ENCODE results near the gene FUT9. TPM values are rescaled to one million over a fixed set of nuclear protein-coding genes. Genes with fewer than 3 reads are reported as not detected.

The FUT9 gene
- polyA plus RNA-seq, 1 donor = 0.03 TPM

- H3K4me1 ChIP-seq (ENCODE audit: control insufficient read depth, insufficient read depth, low read length) = no peaks in the 10 kb centered on the region
- WGBS (ENCODE audit: insufficient coverage, low lambda C conversion rate) = no CpG with 5 or more reads among the region's 2 CpGs
- no peak overlapping the region for H3K27ac ChIP-seq (ENCODE audit: low read length)
- no peaks in the 10 kb centered on the region for H3K9me3 ChIP-seq (ENCODE audit: control insufficient read depth, low read depth, low read length)
- no peak for DNase-seq
- H3K36me3 ChIP-seq (ENCODE audit: control insufficient read depth, insufficient read depth, low read length) = no peaks in the 10 kb centered on the region
- no peaks in the 10 kb centered on the region for H3K27me3 ChIP-seq (ENCODE audit: control insufficient read depth, insufficient read depth, low read length)
- no peak overlapping the region for H3K4me3 ChIP-seq (ENCODE audit: low read length)
Observed at GRCh38 chr6:96162711-96163120, 146.9 kb downstream of the FUT9 start.

- H3K4me1 ChIP-seq (ENCODE audit: control insufficient read depth, insufficient read depth, low read length) = no peaks in the 10 kb centered on the region
- H3K4me3 ChIP-seq (ENCODE audit: low read length) = no peak overlapping the region
- H3K27me3 ChIP-seq (ENCODE audit: control insufficient read depth, insufficient read depth, low read length) = no peaks in the 10 kb centered on the region
- no peaks in the 10 kb centered on the region for H3K9me3 ChIP-seq (ENCODE audit: control insufficient read depth, low read depth, low read length)
- no peaks in the 10 kb centered on the region for H3K36me3 ChIP-seq (ENCODE audit: control insufficient read depth, insufficient read depth, low read length)
- H3K27ac ChIP-seq (ENCODE audit: low read length) = no peak overlapping the region
- no peak for DNase-seq
Observed at GRCh38 chr6:96164802-96165201, 149.0 kb downstream of the FUT9 start.

- Histone ChIP-seq H3K36me3 (ENCODE audit: control insufficient read depth, insufficient read depth, low read length) (no peaks in the 10 kb centered on the region), H3K27ac (ENCODE audit: low read length) (no peak overlapping the region), H3K9me3 (ENCODE audit: control insufficient read depth, low read depth, low read length) (no peaks in the 10 kb centered on the region), H3K27me3 (ENCODE audit: control insufficient read depth, insufficient read depth, low read length) (no peaks in the 10 kb centered on the region), H3K4me1 (ENCODE audit: control insufficient read depth, insufficient read depth, low read length) (no peaks in the 10 kb centered on the region), H3K4me3 (ENCODE audit: low read length) (no peak overlapping the region)
- no CpG with 5 or more reads among the region's 2 CpGs for WGBS (ENCODE audit: insufficient coverage, low lambda C conversion rate)
- DNase-seq = no peak
Observed at GRCh38 chr6:96171112-96171511, 155.3 kb downstream of the FUT9 start.

GRCh38 chr6:96184798-96185197, 169.0 kb downstream of the FUT9 start:
- Histone ChIP-seq H3K4me1 (ENCODE audit: control insufficient read depth, insufficient read depth, low read length) (no peaks in the 10 kb centered on the region), H3K9me3 (ENCODE audit: control insufficient read depth, low read depth, low read length) (no peaks in the 10 kb centered on the region), H3K36me3 (ENCODE audit: control insufficient read depth, insufficient read depth, low read length) (no peaks in the 10 kb centered on the region), H3K27ac (ENCODE audit: low read length) (no peak overlapping the region), H3K27me3 (ENCODE audit: control insufficient read depth, insufficient read depth, low read length) (no peaks in the 10 kb centered on the region), H3K4me3 (ENCODE audit: low read length) (no peak overlapping the region)
- no peak for DNase-seq
- WGBS (ENCODE audit: insufficient coverage, low lambda C conversion rate) = 0% methylated on average over 1 of the region's 2 CpGs

GRCh38 chr6:96186094-96186493, 170.3 kb downstream of the FUT9 start:
- Histone ChIP-seq H3K4me3 (ENCODE audit: low read length) (no peak overlapping the region), H3K4me1 (ENCODE audit: control insufficient read depth, insufficient read depth, low read length) (no peaks in the 10 kb centered on the region), H3K36me3 (ENCODE audit: control insufficient read depth, insufficient read depth, low read length) (no peaks in the 10 kb centered on the region), H3K9me3 (ENCODE audit: control insufficient read depth, low read depth, low read length) (no peaks in the 10 kb centered on the region), H3K27ac (ENCODE audit: low read length) (no peak overlapping the region), H3K27me3 (ENCODE audit: control insufficient read depth, insufficient read depth, low read length) (no peaks in the 10 kb centered on the region)
- WGBS (ENCODE audit: insufficient coverage, low lambda C conversion rate) = 46% methylated on average over 2 of the region's 2 CpGs
- DNase-seq = no peak

GRCh38 chr6:96186516-96187195, 170.9 kb downstream of the FUT9 start:
- H3K36me3 ChIP-seq (ENCODE audit: control insufficient read depth, insufficient read depth, low read length) = no peaks in the 10 kb centered on the region
- no peaks in the 10 kb centered on the region for H3K27me3 ChIP-seq (ENCODE audit: control insufficient read depth, insufficient read depth, low read length)
- no peaks in the 10 kb centered on the region for H3K9me3 ChIP-seq (ENCODE audit: control insufficient read depth, low read depth, low read length)
- no peak overlapping the region for H3K4me3 ChIP-seq (ENCODE audit: low read length)
- no CpG with 5 or more reads among the region's 2 CpGs for WGBS (ENCODE audit: insufficient coverage, low lambda C conversion rate)
- no peak overlapping the region for H3K27ac ChIP-seq (ENCODE audit: low read length)
- H3K4me1 ChIP-seq (ENCODE audit: control insufficient read depth, insufficient read depth, low read length) = no peaks in the 10 kb centered on the region
- DNase-seq = no peak

- 40% methylated on average over 1 of the region's 1 CpG for WGBS (ENCODE audit: insufficient coverage, low lambda C conversion rate)
- Histone ChIP-seq H3K4me3 (ENCODE audit: low read length) (no peak overlapping the region), H3K27me3 (ENCODE audit: control insufficient read depth, insufficient read depth, low read length) (no peaks in the 10 kb centered on the region), H3K4me1 (ENCODE audit: control insufficient read depth, insufficient read depth, low read length) (no peaks in the 10 kb centered on the region), H3K36me3 (ENCODE audit: control insufficient read depth, insufficient read depth, low read length) (no peaks in the 10 kb centered on the region), H3K9me3 (ENCODE audit: control insufficient read depth, low read depth, low read length) (no peaks in the 10 kb centered on the region), H3K27ac (ENCODE audit: low read length) (no peak overlapping the region)
- no peak for DNase-seq
Observed at GRCh38 chr6:96194675-96195074, 178.9 kb downstream of the FUT9 start.

- Histone ChIP-seq H3K9me3 (ENCODE audit: control insufficient read depth, low read depth, low read length) (no peaks in the 10 kb centered on the region), H3K27me3 (ENCODE audit: control insufficient read depth, insufficient read depth, low read length) (no peaks in the 10 kb centered on the region), H3K4me1 (ENCODE audit: control insufficient read depth, insufficient read depth, low read length) (no peaks in the 10 kb centered on the region), H3K4me3 (ENCODE audit: low read length) (no peak overlapping the region), H3K27ac (ENCODE audit: low read length) (no peak overlapping the region), H3K36me3 (ENCODE audit: control insufficient read depth, insufficient read depth, low read length) (no peaks in the 10 kb centered on the region)
- 100% methylated on average over 1 of the region's 3 CpGs for WGBS (ENCODE audit: insufficient coverage, low lambda C conversion rate)
- no peak for DNase-seq
Observed at GRCh38 chr6:96195272-96195671, 179.5 kb downstream of the FUT9 start.

- no peak overlapping the region for H3K4me3 ChIP-seq (ENCODE audit: low read length)
- no peak overlapping the region for H3K27ac ChIP-seq (ENCODE audit: low read length)
- H3K36me3 ChIP-seq (ENCODE audit: control insufficient read depth, insufficient read depth, low read length) = no peaks in the 10 kb centered on the region
- no CpG with 5 or more reads among the region's 3 CpGs for WGBS (ENCODE audit: insufficient coverage, low lambda C conversion rate)
- no peak for DNase-seq
- no peaks in the 10 kb centered on the region for H3K9me3 ChIP-seq (ENCODE audit: control insufficient read depth, low read depth, low read length)
- no peaks in the 10 kb centered on the region for H3K4me1 ChIP-seq (ENCODE audit: control insufficient read depth, insufficient read depth, low read length)
- no peaks in the 10 kb centered on the region for H3K27me3 ChIP-seq (ENCODE audit: control insufficient read depth, insufficient read depth, low read length)
Observed at GRCh38 chr6:96196633-96197032, 180.9 kb downstream of the FUT9 start.

- H3K9me3 ChIP-seq (ENCODE audit: control insufficient read depth, low read depth, low read length) = no peaks in the 10 kb centered on the region
- H3K27me3 ChIP-seq (ENCODE audit: control insufficient read depth, insufficient read depth, low read length) = no peaks in the 10 kb centered on the region
- no peak overlapping the region for H3K27ac ChIP-seq (ENCODE audit: low read length)
- H3K4me3 ChIP-seq (ENCODE audit: low read length) = no peak overlapping the region
- no peak for DNase-seq
- H3K4me1 ChIP-seq (ENCODE audit: control insufficient read depth, insufficient read depth, low read length) = no peaks in the 10 kb centered on the region
- H3K36me3 ChIP-seq (ENCODE audit: control insufficient read depth, insufficient read depth, low read length) = no peaks in the 10 kb centered on the region
Observed at GRCh38 chr6:96197241-96197640, 181.5 kb downstream of the FUT9 start.

- Histone ChIP-seq H3K27ac (ENCODE audit: low read length) (no peak overlapping the region), H3K9me3 (ENCODE audit: control insufficient read depth, low read depth, low read length) (no peaks in the 10 kb centered on the region), H3K36me3 (ENCODE audit: control insufficient read depth, insufficient read depth, low read length) (no peaks in the 10 kb centered on the region), H3K4me1 (ENCODE audit: control insufficient read depth, insufficient read depth, low read length) (no peaks in the 10 kb centered on the region), H3K27me3 (ENCODE audit: control insufficient read depth, insufficient read depth, low read length) (no peaks in the 10 kb centered on the region), H3K4me3 (ENCODE audit: low read length) (no peak overlapping the region)
- DNase-seq = no peak
- 91% methylated on average over 6 of the region's 6 CpGs for WGBS (ENCODE audit: insufficient coverage, low lambda C conversion rate)
Observed at GRCh38 chr6:96202571-96202970, 186.8 kb downstream of the FUT9 start.
